GM12878 (cell line): ENCODE results near the gene FAM81A.
"Not testable (repeated sequence)": the region's sequence is repeated elsewhere in the genome, so short reads cannot be mapped to it uniquely, and the experiment has no call there.

Experiments
- ATF3 ChIP-seq: IDR thresholded peaks from 2 replicates; pipeline ENCODE4 v1.6.1; 2011; ENCODE audit warnings: low read depth, mild to moderate bottlenecking, low read length, moderate library complexity, borderline replicate concordance; ENCODE audit errors: extremely low read depth
- CREB1 ChIP-seq: IDR thresholded peaks from 2 replicates; pipeline ENCODE4 v1.6.1; 2012; ENCODE audit warnings: low read depth, mild to moderate bottlenecking, inconsistent platforms
- CTCF ChIP-seq, 3 experiments: IDR thresholded peaks in 2 of 3; conservative IDR thresholded peaks in 1 of 3; 2 replicates each; pipeline ENCODE4 v1.5.1; 2011; ENCODE audit warnings: low read depth in 3 of 3, low read length in 3 of 3, mild to moderate bottlenecking in 3 of 3, control low read depth in 2 of 3, moderate library complexity in 2 of 3, inconsistent platforms in 1 of 3, mixed read lengths in 1 of 3; ENCODE audit not compliant: control insufficient read depth in 2 of 3, insufficient read depth in 1 of 3; ENCODE audit errors: extremely low read depth in 1 of 3
- E4F1 ChIP-seq: fragments of 450-650 bp; IDR thresholded peaks from 2 replicates; pipeline ENCODE4 v1.6.1; 2018; ENCODE audit warnings: borderline replicate concordance, mild to moderate bottlenecking; ENCODE audit not compliant: partially characterized antibody
- EGR1 ChIP-seq, 2 experiments: IDR thresholded peaks; 1 replicate in 1 of 2; 2 replicates in 1 of 2; pipeline ENCODE4 v1.6.1; 2011 to 2012; ENCODE audit warnings: low read depth in 2 of 2, low read length in 2 of 2, borderline replicate concordance in 1 of 2, mild to moderate bottlenecking in 1 of 2, moderate library complexity in 1 of 2
- JUND ChIP-seq: IDR thresholded peaks from 2 replicates; pipeline ENCODE4 v1.6.1; 2012; ENCODE audit warnings: low read depth, mild to moderate bottlenecking, low read length, improper control_type of control experiment, moderate library complexity
- KDM1A ChIP-seq: fragments of 200-600 bp; sonication (generic); IDR thresholded peaks from 2 replicates; pipeline ENCODE4 v1.6.1; 2016; ENCODE audit warnings: borderline replicate concordance
- NRF1 ChIP-seq: conservative IDR thresholded peaks from 2 replicates; pipeline ENCODE4 v1.6.1; 2011; ENCODE audit warnings: mild to moderate bottlenecking, low read depth, low read length, improper control_type of control experiment
- POLR2AphosphoS2 ChIP-seq: IDR thresholded peaks from 2 replicates; pipeline ENCODE4 v1.6.1; 2011; ENCODE audit warnings: low read depth, mild to moderate bottlenecking, low read length, improper control_type of control experiment, moderate library complexity
- POLR2AphosphoS5 ChIP-seq: IDR thresholded peaks from 2 replicates; pipeline ENCODE4 v1.6.1; 2011; ENCODE audit warnings: mild to moderate bottlenecking, low read length, inconsistent platforms
- SIN3A ChIP-seq: IDR thresholded peaks from 2 replicates; pipeline ENCODE4 v1.6.1; 2012; ENCODE audit warnings: low read depth, low read length, improper control_type of control experiment
- TCF7 ChIP-seq: IDR thresholded peaks from 2 replicates; pipeline ENCODE4 v1.6.1; 2014; ENCODE audit warnings: antibody characterized with exemption, borderline replicate concordance
- ZNF274 ChIP-seq: IDR thresholded peaks from one replicate; pipeline ENCODE4 v1.8.0; 2011; ENCODE audit not compliant: insufficient read length, insufficient read depth
- ZNF384 ChIP-seq: IDR thresholded peaks from 2 replicates; pipeline ENCODE4 v1.6.1; 2012; ENCODE audit warnings: low read depth, mild to moderate bottlenecking, low read length, improper control_type of control experiment, borderline replicate concordance

GRCh38 chr15:59489485-59489884 lies 51.5 kb downstream of the FAM81A start:
- not testable (repeated sequence) for TF ChIP-seq ATF3; EGR1 (IDR thresholded peaks at IDR 0.05; ENCODE audit: borderline replicate concordance in 1 of 2, low read depth in 2 of 2, low read length in 2 of 2); CREB1; NRF1; KDM1A; TCF7; POLR2AphosphoS2; CTCF (IDR thresholded peaks at IDR 0.05 in 2 of 3, conservative IDR thresholded peaks at IDR 0.05 in 1 of 3; ENCODE audit: control insufficient read depth in 2 of 3, extremely low read depth in 1 of 3, insufficient read depth in 1 of 3, low read depth in 3 of 3, low read length in 3 of 3); SIN3A; ZNF384; POLR2AphosphoS5; E4F1; ZNF274; JUND
